ENCODE measurements around the gene RPH3AL.

DNA sequence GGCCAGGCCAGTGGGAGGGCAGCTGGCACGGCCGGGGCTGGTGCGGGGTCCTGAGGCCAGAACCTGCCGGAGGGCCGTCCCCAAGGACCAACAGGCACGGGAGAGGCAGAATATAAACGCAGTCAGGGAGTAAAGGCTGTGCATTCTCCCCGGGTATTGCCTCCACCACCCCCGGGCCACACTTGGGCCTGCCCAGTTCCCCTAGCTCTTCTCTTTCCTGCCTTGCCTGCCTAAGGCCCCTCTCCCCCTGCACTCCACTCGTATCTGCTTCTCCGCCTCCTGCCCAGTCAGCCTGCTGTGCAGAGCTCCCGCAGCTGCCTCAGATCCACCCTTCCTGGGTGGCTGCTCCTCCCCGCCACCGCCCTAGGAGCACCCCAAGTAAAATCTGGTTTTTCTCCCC lies 5.0 kb upstream of the RPH3AL start:
- TF ChIP-seq JUND (IDR thresholded peaks at IDR 0.05; ENCODE audit: low read length) (no peak), POLR2AphosphoS5 (IDR thresholded peaks at IDR 0.05; ENCODE audit: low read depth, low read length) (no peak), POLR2A (IDR thresholded peaks at IDR 0.05; ENCODE audit: control extremely low read depth in 1 of 2, low read depth in 2 of 2, low read length in 2 of 2) (no peak), GABPA (IDR thresholded peaks at IDR 0.05; ENCODE audit: borderline replicate concordance, insufficient read depth, low read length) (no peak), TAF1 (IDR thresholded peaks at IDR 0.05; ENCODE audit: low read depth, low read length) (no peak), BACH1 (IDR thresholded peaks at IDR 0.05; ENCODE audit: low read length) (no peak), RNF2 (IDR thresholded peaks at IDR 0.05; ENCODE audit: borderline replicate concordance, low read depth, low read length, missing control alignments, poor library complexity, severe bottlenecking) (no peak)
- TF ChIP-seq, protein P1, sequence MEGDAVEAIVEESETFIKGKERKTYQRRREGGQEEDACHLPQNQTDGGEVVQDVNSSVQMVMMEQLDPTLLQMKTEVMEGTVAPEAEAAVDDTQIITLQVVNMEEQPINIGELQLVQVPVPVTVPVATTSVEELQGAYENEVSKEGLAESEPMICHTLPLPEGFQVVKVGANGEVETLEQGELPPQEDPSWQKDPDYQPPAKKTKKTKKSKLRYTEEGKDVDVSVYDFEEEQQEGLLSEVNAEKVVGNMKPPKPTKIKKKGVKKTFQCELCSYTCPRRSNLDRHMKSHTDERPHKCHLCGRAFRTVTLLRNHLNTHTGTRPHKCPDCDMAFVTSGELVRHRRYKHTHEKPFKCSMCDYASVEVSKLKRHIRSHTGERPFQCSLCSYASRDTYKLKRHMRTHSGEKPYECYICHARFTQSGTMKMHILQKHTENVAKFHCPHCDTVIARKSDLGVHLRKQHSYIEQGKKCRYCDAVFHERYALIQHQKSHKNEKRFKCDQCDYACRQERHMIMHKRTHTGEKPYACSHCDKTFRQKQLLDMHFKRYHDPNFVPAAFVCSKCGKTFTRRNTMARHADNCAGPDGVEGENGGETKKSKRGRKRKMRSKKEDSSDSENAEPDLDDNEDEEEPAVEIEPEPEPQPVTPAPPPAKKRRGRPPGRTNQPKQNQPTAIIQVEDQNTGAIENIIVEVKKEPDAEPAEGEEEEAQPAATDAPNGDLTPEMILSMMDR (IDR thresholded peaks at IDR 0.05; ENCODE audit: control extremely low read depth in 1 of 3, insufficient read depth in 1 of 3, low read depth in 1 of 3, low read length in 3 of 3) = no peak
- TF ChIP-seq, protein P2, sequence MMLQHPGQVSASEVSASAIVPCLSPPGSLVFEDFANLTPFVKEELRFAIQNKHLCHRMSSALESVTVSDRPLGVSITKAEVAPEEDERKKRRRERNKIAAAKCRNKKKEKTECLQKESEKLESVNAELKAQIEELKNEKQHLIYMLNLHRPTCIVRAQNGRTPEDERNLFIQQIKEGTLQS (IDR thresholded peaks at IDR 0.05; ENCODE audit: insufficient read depth, low read depth, low read length) = no peak

Data from H1 (cell line).